ENCODE data around the gene HSD17B7. TPM values are rescaled to one million over a fixed set of nuclear protein-coding genes. Genes with fewer than 3 reads are reported as not detected.

HSD17B7 gene
- polyA plus RNA-seq, 1 donor from 2014 or later, result 75.5 TPM

DNA sequence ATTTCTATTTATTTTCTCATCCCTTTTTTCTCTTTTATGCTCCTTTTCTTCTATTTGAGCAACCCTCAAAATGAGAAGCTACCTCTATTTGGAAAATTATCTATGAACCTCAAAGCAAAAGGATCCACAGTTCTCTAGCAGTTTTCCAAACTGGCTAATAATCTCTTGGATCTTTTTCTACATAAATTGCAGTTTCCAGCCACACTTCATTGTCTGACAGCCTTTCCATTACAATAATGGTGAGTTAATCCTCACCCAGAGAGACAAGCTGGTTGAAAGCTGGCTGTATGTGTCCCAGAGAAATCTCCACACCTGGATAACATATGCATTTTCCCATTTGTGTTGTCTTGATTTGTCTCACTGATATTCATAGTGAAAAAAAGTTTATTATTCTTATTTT lies 16.5 kb upstream of the HSD17B7 start:
- Histone ChIP-seq H3K27me3 (ENCODE audit: insufficient read depth, low read depth, low read length) (no peaks in the 10 kb centered on the region), H3F3A (ENCODE audit: insufficient read depth, low read length, poor library complexity, severe bottlenecking) (no peaks in the 10 kb centered on the region), H2AFZ (ENCODE audit: low read depth, low read length) (no peak overlapping the region), H3K9ac (ENCODE audit: low read length) (no peak overlapping the region), H4K20me1 (ENCODE audit: insufficient read depth) (no peaks in the 10 kb centered on the region), H3K4me3 (ENCODE audit: low read length) (no peak overlapping the region), H3K9me2 (ENCODE audit: insufficient read depth, low read length) (no peaks in the 10 kb centered on the region), H3K79me2 (replicated peaks; ENCODE audit: insufficient read depth, low read length) (no peaks in the 10 kb centered on the region), H3K36me3 (ENCODE audit: insufficient read depth, low read length) (no peaks in the 10 kb centered on the region), H3K4me2 (ENCODE audit: low read length) (no peak overlapping the region), H3K9me3 (ENCODE audit: low read length) (no peaks in the 10 kb centered on the region), H3K27ac (ENCODE audit: low read length) (no peak overlapping the region)
- no peak for TF ChIP-seq TAF1 (IDR thresholded peaks at IDR 0.05; ENCODE audit: low read depth)
- no peak for TF ChIP-seq MXI1 (conservative IDR thresholded peaks at IDR 0.05; ENCODE audit: poor library complexity, severe bottlenecking)
- TF ChIP-seq RAD21 (conservative IDR thresholded peaks at IDR 0.05), result no peak
- TF ChIP-seq, protein P1, sequence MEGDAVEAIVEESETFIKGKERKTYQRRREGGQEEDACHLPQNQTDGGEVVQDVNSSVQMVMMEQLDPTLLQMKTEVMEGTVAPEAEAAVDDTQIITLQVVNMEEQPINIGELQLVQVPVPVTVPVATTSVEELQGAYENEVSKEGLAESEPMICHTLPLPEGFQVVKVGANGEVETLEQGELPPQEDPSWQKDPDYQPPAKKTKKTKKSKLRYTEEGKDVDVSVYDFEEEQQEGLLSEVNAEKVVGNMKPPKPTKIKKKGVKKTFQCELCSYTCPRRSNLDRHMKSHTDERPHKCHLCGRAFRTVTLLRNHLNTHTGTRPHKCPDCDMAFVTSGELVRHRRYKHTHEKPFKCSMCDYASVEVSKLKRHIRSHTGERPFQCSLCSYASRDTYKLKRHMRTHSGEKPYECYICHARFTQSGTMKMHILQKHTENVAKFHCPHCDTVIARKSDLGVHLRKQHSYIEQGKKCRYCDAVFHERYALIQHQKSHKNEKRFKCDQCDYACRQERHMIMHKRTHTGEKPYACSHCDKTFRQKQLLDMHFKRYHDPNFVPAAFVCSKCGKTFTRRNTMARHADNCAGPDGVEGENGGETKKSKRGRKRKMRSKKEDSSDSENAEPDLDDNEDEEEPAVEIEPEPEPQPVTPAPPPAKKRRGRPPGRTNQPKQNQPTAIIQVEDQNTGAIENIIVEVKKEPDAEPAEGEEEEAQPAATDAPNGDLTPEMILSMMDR (IDR thresholded peaks at IDR 0.05; ENCODE audit: poor library complexity, severe bottlenecking), result no peak
- TF ChIP-seq EZH2 (IDR thresholded peaks at IDR 0.05; ENCODE audit: borderline replicate concordance, insufficient read depth, low read length, poor library complexity, severe bottlenecking), result no peak
- no peak for TF ChIP-seq REST (IDR thresholded peaks at IDR 0.05; ENCODE audit: borderline replicate concordance)
- no peak for TF ChIP-seq EP300 (conservative IDR thresholded peaks at IDR 0.05; ENCODE audit: poor library complexity, severe bottlenecking)
- no peak for TF ChIP-seq POLR2AphosphoS5 (IDR thresholded peaks at IDR 0.05)
- TF ChIP-seq SMC3 (conservative IDR thresholded peaks at IDR 0.05; ENCODE audit: poor library complexity), result no peak

DNA sequence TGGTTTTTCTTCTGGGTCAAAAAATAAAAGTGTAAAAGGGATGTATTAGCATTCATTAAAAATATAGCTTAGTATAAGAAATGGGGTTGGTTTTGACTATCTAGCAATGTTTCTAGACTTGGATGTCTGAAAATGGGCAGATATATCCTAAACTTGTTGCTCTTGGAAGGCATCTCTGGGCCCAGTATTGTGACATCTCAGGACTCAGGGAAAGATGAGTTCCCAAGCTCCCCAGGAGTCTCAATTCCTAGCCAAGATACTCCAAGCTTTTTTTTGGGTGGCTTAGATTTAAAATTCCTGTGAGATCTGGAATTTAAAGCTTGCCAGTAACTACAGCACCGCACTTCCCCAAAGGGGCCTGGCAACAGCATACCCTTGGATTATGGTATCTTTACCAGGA lies 11.5 kb upstream of the HSD17B7 start:
- no peaks in the 10 kb centered on the region for H3F3A ChIP-seq (ENCODE audit: insufficient read depth, low read length, poor library complexity, severe bottlenecking)
- TF ChIP-seq EZH2 (IDR thresholded peaks at IDR 0.05; ENCODE audit: borderline replicate concordance, insufficient read depth, low read length, poor library complexity, severe bottlenecking), result no peak
- no peak for TF ChIP-seq RAD21 (conservative IDR thresholded peaks at IDR 0.05)
- TF ChIP-seq REST (IDR thresholded peaks at IDR 0.05; ENCODE audit: borderline replicate concordance), result no peak
- TF ChIP-seq MXI1 (conservative IDR thresholded peaks at IDR 0.05; ENCODE audit: poor library complexity, severe bottlenecking), result no peak
- no peak for TF ChIP-seq TAF1 (IDR thresholded peaks at IDR 0.05; ENCODE audit: low read depth)
- TF ChIP-seq SMC3 (conservative IDR thresholded peaks at IDR 0.05; ENCODE audit: poor library complexity), result no peak
- no peak for TF ChIP-seq POLR2AphosphoS5 (IDR thresholded peaks at IDR 0.05)
- TF ChIP-seq EP300 (conservative IDR thresholded peaks at IDR 0.05; ENCODE audit: poor library complexity, severe bottlenecking), result no peak
- TF ChIP-seq, protein P1 (IDR thresholded peaks at IDR 0.05; ENCODE audit: poor library complexity, severe bottlenecking), result no peak
- H3K9me2 ChIP-seq (ENCODE audit: insufficient read depth, low read length), result no peaks in the 10 kb centered on the region
- H3K79me2 ChIP-seq (replicated peaks; ENCODE audit: insufficient read depth, low read length), result no peaks in the 10 kb centered on the region
- H3K4me3 ChIP-seq (ENCODE audit: low read length), result no peak overlapping the region
- H3K9me3 ChIP-seq (ENCODE audit: low read length), result no peaks in the 10 kb centered on the region
- no peaks in the 10 kb centered on the region for H4K20me1 ChIP-seq (ENCODE audit: insufficient read depth)
- H3K36me3 ChIP-seq (ENCODE audit: insufficient read depth, low read length), result no peaks in the 10 kb centered on the region
- H3K9ac ChIP-seq (ENCODE audit: low read length), result no peak overlapping the region
- H2AFZ ChIP-seq (ENCODE audit: low read depth, low read length), result no peak overlapping the region
- no peak overlapping the region for H3K4me2 ChIP-seq (ENCODE audit: low read length)
- H3K27ac ChIP-seq (ENCODE audit: low read length), result no peak overlapping the region
- H3K27me3 ChIP-seq (ENCODE audit: insufficient read depth, low read depth, low read length), result no peaks in the 10 kb centered on the region

All from neural cell (in vitro differentiated cells).